HG02588 (cell line): ENCODE measurements around the gene ATP6V1E1.

ENCODE experiments used
- ATAC-seq: cut with Tn5 transposase; IDR thresholded peaks from one replicate; pipeline ENCODE4 v1.9.1; 2021; ENCODE audit warnings: mild to moderate bottlenecking, moderate library complexity; ENCODE audit not compliant: unreplicated experiment

Gene ATP6V1E1

GRCh38 chr22:17634696-17635095, 6.1 kb upstream of the ATP6V1E1 start:
- ATAC-seq, result no peak

- ATAC-seq, result no peak
Measured at GRCh38 chr22:17633998-17634323, 5.4 kb upstream of the ATP6V1E1 start.

GRCh38 chr22:17633217-17633997, 4.9 kb upstream of the ATP6V1E1 start:
- ATAC-seq, result no peak

GRCh38 chr22:17631076-17631565, 2.6 kb upstream of the ATP6V1E1 start:
- ATAC-seq, result no peak

GRCh38 chr22:17629641-17630040, 1.1 kb upstream of the ATP6V1E1 start:
- no peak for ATAC-seq

GRCh38 chr22:17629173-17629489, 582 bp upstream of the ATP6V1E1 start:
- ATAC-seq, result no peak

GRCh38 chr22:17627961-17628405, 566 bp downstream of the ATP6V1E1 start:
- no peak for ATAC-seq

- ATAC-seq, result no peak
Measured at GRCh38 chr22:17613280-17613679, 15.3 kb downstream of the ATP6V1E1 start.

GRCh38 chr22:17612057-17612456, 16.5 kb downstream of the ATP6V1E1 start:
- no peak for ATAC-seq

- ATAC-seq, result no peak
Measured at GRCh38 chr22:17607891-17608521, 20.5 kb downstream of the ATP6V1E1 start.

- ATAC-seq, result no peak
Measured at GRCh38 chr22:17606496-17606895, 22.1 kb downstream of the ATP6V1E1 start.

GRCh38 chr22:17603668-17604067, 24.9 kb downstream of the ATP6V1E1 start:
- ATAC-seq, result no peak

- ATAC-seq, result no peak
Measured at GRCh38 chr22:17601031-17601430, 27.5 kb downstream of the ATP6V1E1 start.

- ATAC-seq, result no peak
Measured at GRCh38 chr22:17598318-17598717, 30.2 kb downstream of the ATP6V1E1 start.

- ATAC-seq, result no peak
Measured at GRCh38 chr22:17597217-17597616, 31.3 kb downstream of the ATP6V1E1 start.

- no peak for ATAC-seq
Measured at GRCh38 chr22:17596226-17596625, 32.3 kb downstream of the ATP6V1E1 start.

- ATAC-seq, result no peak
Measured at GRCh38 chr22:17592201-17592600, 36.3 kb downstream of the ATP6V1E1 start.

- ATAC-seq, result no peak
Measured at GRCh38 chr22:17590586-17590985, 38.0 kb downstream of the ATP6V1E1 start.

GRCh38 chr22:17589810-17590375, 38.7 kb downstream of the ATP6V1E1 start:
- ATAC-seq, result no peak

- no peak for ATAC-seq
Measured at GRCh38 chr22:17588606-17589005, 39.9 kb downstream of the ATP6V1E1 start.

- no peak for ATAC-seq
Measured at GRCh38 chr22:17587629-17588028, 40.9 kb downstream of the ATP6V1E1 start.

GRCh38 chr22:17586831-17587440, 41.6 kb downstream of the ATP6V1E1 start:
- no peak for ATAC-seq
